ENCODE results near the gene ANKRD44. TPM values are rescaled to one million over a fixed set of nuclear protein-coding genes. Genes with fewer than 3 reads are reported as not detected.
"Not testable (repeated sequence)": the region's sequence is repeated elsewhere in the genome, so short reads cannot be mapped to it uniquely, and the experiment has no call there.

Gene ANKRD44
- polyA plus RNA-seq, 6 donors from 2014 or later: 107 to 176 (median 141) TPM

GRCh38 chr2:197079414-197079813 lies 231.2 kb downstream of the ANKRD44 start:
- no peaks in the 10 kb centered on the region for H3K27me3 Mint-ChIP-seq
- peaks cover 0 to 7% (median 6%) of the 10 kb centered on the region in 3 donors for H3K4me1 Mint-ChIP-seq
- ATAC-seq (ENCODE audit: low read depth in 2 of 2) (no peak), DNase-seq (no peak)
- H3K4me3 Mint-ChIP-seq: no peak overlapping the region
- peaks cover 0 to 9% (median 3%) of the 10 kb centered on the region in 7 donors for H3K9me3 Mint-ChIP-seq
- H3K27ac Mint-ChIP-seq: peak overlapping the region in 2 of 6 donors; percentile 9 to 47
- H3K36me3 Mint-ChIP-seq: peaks cover 49 to 66% of the 10 kb centered on the region in 2 donors

- no peak overlapping the region for H3K4me3 Mint-ChIP-seq
- ATAC-seq (ENCODE audit: low read depth in 2 of 2) (no peak), DNase-seq (no peak)
- H3K27me3 Mint-ChIP-seq: no peaks in the 10 kb centered on the region
- H3K27ac Mint-ChIP-seq: peak overlapping the region in 2 of 6 donors; percentile 4 to 44
- peaks cover 4 to 7% (median 6%) of the 10 kb centered on the region in 3 donors for H3K4me1 Mint-ChIP-seq
- H3K9me3 Mint-ChIP-seq: peaks cover 0 to 9% (median 3%) of the 10 kb centered on the region in 7 donors
- peaks cover 51 to 59% of the 10 kb centered on the region in 2 donors for H3K36me3 Mint-ChIP-seq
Observed at GRCh38 chr2:197078535-197078934, 232.0 kb downstream of the ANKRD44 start.

GRCh38 chr2:197077336-197077735 lies 233.2 kb downstream of the ANKRD44 start:
- no peak for DNase-seq
- H3K27ac Mint-ChIP-seq: peak overlapping the region in 1 of 6 donors; percentile 31
- H3K4me1 Mint-ChIP-seq: peaks cover 4 to 14% (median 6%) of the 10 kb centered on the region in 3 donors
- H3K4me3 Mint-ChIP-seq: peak overlapping the region in 1 of 8 donors; percentile 27
- H3K27me3 Mint-ChIP-seq: no peaks in the 10 kb centered on the region
- no peak for ATAC-seq (ENCODE audit: low read depth in 2 of 2)
- peaks cover 0 to 9% (median 3%) of the 10 kb centered on the region in 7 donors for H3K9me3 Mint-ChIP-seq
- peaks cover 48 to 61% of the 10 kb centered on the region in 2 donors for H3K36me3 Mint-ChIP-seq

GRCh38 chr2:197076652-197077051 lies 233.9 kb downstream of the ANKRD44 start:
- H3K4me1 Mint-ChIP-seq: peaks cover 5 to 17% (median 10%) of the 10 kb centered on the region in 3 donors
- no peak for DNase-seq
- H3K27me3 Mint-ChIP-seq: no peaks in the 10 kb centered on the region
- peaks cover 0 to 9% (median 3%) of the 10 kb centered on the region in 7 donors for H3K9me3 Mint-ChIP-seq
- no peak for ATAC-seq (ENCODE audit: low read depth in 2 of 2)
- peaks cover 42 to 57% of the 10 kb centered on the region in 2 donors for H3K36me3 Mint-ChIP-seq
- peak overlapping the region in 1 of 8 donors; percentile 15 for H3K4me3 Mint-ChIP-seq
- H3K27ac Mint-ChIP-seq: peak overlapping the region in 1 of 6 donors; percentile 31

- DNase-seq (no peak), ATAC-seq (ENCODE audit: low read depth in 2 of 2) (peak in 1 of 2 donors; percentile 23)
- H3K4me1 Mint-ChIP-seq: peaks cover 12 to 20% (median 16%) of the 10 kb centered on the region in 3 donors
- no peaks in the 10 kb centered on the region for H3K27me3 Mint-ChIP-seq
- peaks cover 0 to 9% (median 3%) of the 10 kb centered on the region in 7 donors for H3K9me3 Mint-ChIP-seq
- peak overlapping the region in 3 of 6 donors; percentile 49 to 88 (median 57) for H3K27ac Mint-ChIP-seq
- peaks cover 48 to 58% of the 10 kb centered on the region in 2 donors for H3K36me3 Mint-ChIP-seq
- no peak overlapping the region for H3K4me3 Mint-ChIP-seq
Observed at GRCh38 chr2:197075754-197076337, 234.7 kb downstream of the ANKRD44 start.

- Mint-ChIP-seq H3K9me3 (peaks cover 0 to 9% (median 3%) of the 10 kb centered on the region in 7 donors), H3K27ac (no peak overlapping the region), H3K4me3 (no peak overlapping the region), H3K36me3 (peaks cover 54 to 60% of the 10 kb centered on the region in 2 donors), H3K27me3 (no peaks in the 10 kb centered on the region), H3K4me1 (peaks cover 12 to 20% (median 16%) of the 10 kb centered on the region in 3 donors)
- DNase-seq (no peak), ATAC-seq (ENCODE audit: low read depth in 2 of 2) (no peak)
Observed at GRCh38 chr2:197075281-197075680, 235.3 kb downstream of the ANKRD44 start.

- Mint-ChIP-seq H3K4me1 (peaks cover 12 to 20% (median 16%) of the 10 kb centered on the region in 3 donors), H3K27me3 (no peaks in the 10 kb centered on the region), H3K36me3 (peaks cover 62 to 70% of the 10 kb centered on the region in 2 donors), H3K27ac (peak overlapping the region; percentile 6 to 86 (median 50)), H3K4me3 (peak overlapping the region in 1 of 8 donors; percentile 48), H3K9me3 (peaks cover 0 to 15% (median 5%) of the 10 kb centered on the region in 7 donors)
- DNase-seq (no peak), ATAC-seq (ENCODE audit: low read depth in 2 of 2) (no peak)
Observed at GRCh38 chr2:197073701-197074433, 236.7 kb downstream of the ANKRD44 start.

- DNase-seq (no peak), ATAC-seq (ENCODE audit: low read depth in 2 of 2) (no peak)
- no peaks in the 10 kb centered on the region for H3K27me3 Mint-ChIP-seq
- H3K36me3 Mint-ChIP-seq: peaks cover 59 to 64% of the 10 kb centered on the region in 2 donors
- peaks cover 0 to 15% (median 7%) of the 10 kb centered on the region in 7 donors for H3K9me3 Mint-ChIP-seq
- H3K4me3 Mint-ChIP-seq: peak overlapping the region in 1 of 8 donors; percentile 48
- H3K27ac Mint-ChIP-seq: peak overlapping the region in 4 of 6 donors; percentile 9 to 86 (median 48)
- peaks cover 12 to 20% (median 16%) of the 10 kb centered on the region in 3 donors for H3K4me1 Mint-ChIP-seq
Observed at GRCh38 chr2:197073270-197073669, 237.3 kb downstream of the ANKRD44 start.

- Mint-ChIP-seq H3K4me3 (peak overlapping the region in 1 of 8 donors; percentile 12), H3K4me1 (peaks cover 12 to 20% (median 16%) of the 10 kb centered on the region in 3 donors), H3K27me3 (no peaks in the 10 kb centered on the region), H3K9me3 (peaks cover 0 to 15% (median 6%) of the 10 kb centered on the region in 7 donors), H3K36me3 (peaks cover 54 to 59% of the 10 kb centered on the region in 2 donors), H3K27ac (peak overlapping the region in 3 of 6 donors; percentile 4 to 86 (median 46))
- DNase-seq (no peak), ATAC-seq (ENCODE audit: low read depth in 2 of 2) (no peak)
Observed at GRCh38 chr2:197072533-197072932, 238.0 kb downstream of the ANKRD44 start.

GRCh38 chr2:197071790-197072436 lies 238.7 kb downstream of the ANKRD44 start:
- no peak for ATAC-seq (ENCODE audit: low read depth in 2 of 2)
- DNase-seq: no peak
- H3K4me3 Mint-ChIP-seq: peak overlapping the region in 1 of 8 donors; percentile 25

GRCh38 chr2:197071213-197071612 lies 239.4 kb downstream of the ANKRD44 start:
- H3K4me3 Mint-ChIP-seq: peak overlapping the region in 1 of 8 donors; percentile 25
- peaks cover 12 to 20% (median 14%) of the 10 kb centered on the region in 3 donors for H3K4me1 Mint-ChIP-seq
- no peaks in the 10 kb centered on the region for H3K27me3 Mint-ChIP-seq
- H3K9me3 Mint-ChIP-seq: peaks cover 0 to 7% (median 0%) of the 10 kb centered on the region in 7 donors
- peak overlapping the region in 4 of 6 donors; percentile 19 to 91 (median 56) for H3K27ac Mint-ChIP-seq
- peaks cover 43 to 45% of the 10 kb centered on the region in 2 donors for H3K36me3 Mint-ChIP-seq
- ATAC-seq (ENCODE audit: low read depth in 2 of 2) (no peak), DNase-seq (no peak)

More at GRCh38 chr2:197071790-197072436, 238.7 kb downstream of the ANKRD44 start:
- Mint-ChIP-seq H3K4me1 (peaks cover 12 to 20% (median 16%) of the 10 kb centered on the region in 3 donors), H3K27me3 (no peaks in the 10 kb centered on the region), H3K9me3 (peaks cover 0 to 11% (median 3%) of the 10 kb centered on the region in 7 donors), H3K36me3 (peaks cover 48 to 52% of the 10 kb centered on the region in 2 donors), H3K27ac (peak overlapping the region in 5 of 6 donors; percentile 19 to 91 (median 46))

GRCh38 chr2:197069958-197070357 lies 240.6 kb downstream of the ANKRD44 start:
- Mint-ChIP-seq H3K9me3 (peaks cover 0 to 7% (median 0%) of the 10 kb centered on the region in 7 donors), H3K36me3 (peaks cover 35 to 46% of the 10 kb centered on the region in 2 donors), H3K4me1 (peaks cover 18 to 26% (median 20%) of the 10 kb centered on the region in 3 donors)

GRCh38 chr2:197062574-197062973 lies 248.0 kb downstream of the ANKRD44 start:
- not testable (repeated sequence) for H3K4me3 Mint-ChIP-seq; H3K9me3 Mint-ChIP-seq; DNase-seq; ATAC-seq (ENCODE audit: low read depth in 2 of 2); H3K27me3 Mint-ChIP-seq; H3K27ac Mint-ChIP-seq
- Mint-ChIP-seq H3K4me1 (peaks cover 2 to 33% (median 9%) of the 10 kb centered on the region in 3 donors), H3K36me3 (peaks cover 29 to 30% of the 10 kb centered on the region in 2 donors)

More at GRCh38 chr2:197069958-197070357, 240.6 kb downstream of the ANKRD44 start:
- DNase-seq: no peak
- Mint-ChIP-seq H3K27ac (peak overlapping the region in 3 of 6 donors; percentile 23 to 66 (median 66)), H3K27me3 (no peaks in the 10 kb centered on the region), H3K4me3 (no peak overlapping the region)
- no peak for ATAC-seq (ENCODE audit: low read depth in 2 of 2)
